ENCODE data around the gene SLC39A2. TPM values are rescaled to one million over a fixed set of nuclear protein-coding genes. Genes with fewer than 3 reads are reported as not detected.

The SLC39A2 gene
- total RNA-seq, 1 experiment from 2014 or later = 0.12 TPM

DNA sequence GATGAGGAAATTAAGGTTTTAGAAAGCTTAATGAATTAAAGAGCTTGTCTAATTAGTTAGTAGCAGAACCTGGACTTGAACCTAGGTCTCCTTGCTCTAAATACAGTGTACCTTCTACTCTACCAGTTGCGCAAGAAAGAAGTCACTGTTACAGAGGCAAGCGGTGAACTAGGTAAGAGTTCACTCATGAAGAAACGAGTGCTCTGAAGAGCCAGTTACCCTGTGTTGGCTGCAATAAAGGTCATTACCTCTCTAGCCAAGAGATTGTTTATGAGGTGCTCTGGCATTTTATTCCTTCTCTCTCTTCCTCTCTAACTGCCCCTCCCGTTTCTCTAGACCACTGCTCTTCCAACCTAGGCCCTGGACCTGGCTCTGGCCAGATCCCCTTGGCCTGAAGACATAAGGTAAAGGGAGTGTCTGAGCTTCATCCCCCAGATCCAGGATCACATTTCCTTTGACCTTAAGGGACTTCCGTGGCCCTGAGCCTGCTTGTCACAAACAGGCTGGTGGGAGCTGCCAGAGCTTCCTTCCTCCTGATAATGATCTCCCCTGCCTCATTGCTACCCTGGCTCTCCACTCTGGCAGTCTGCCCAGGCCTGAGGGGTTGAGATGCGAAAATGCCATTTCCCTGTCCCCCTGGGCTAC is 45.0 kb downstream of the SLC39A2 start:
- DNase-seq (ENCODE audit: low read depth) = peak; percentile 25

DNA sequence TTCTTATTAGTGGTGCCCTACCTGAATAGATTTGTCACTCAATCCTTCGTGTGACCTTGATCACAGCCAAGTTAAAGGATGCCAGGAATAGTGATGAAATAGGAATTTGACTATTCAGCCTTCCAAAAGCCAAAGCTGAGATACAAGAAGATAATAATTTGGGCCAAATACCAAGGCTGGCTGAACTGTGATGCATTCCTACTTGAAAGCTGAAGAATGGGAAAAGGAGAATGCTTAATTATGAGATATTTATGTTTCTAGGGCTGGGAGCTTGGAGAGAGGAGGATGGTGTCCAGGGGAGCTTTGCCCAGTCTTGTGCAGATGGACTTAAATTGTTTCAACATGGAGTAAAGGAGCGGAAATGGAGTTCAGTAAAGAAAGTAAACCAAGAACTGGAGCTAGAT is 48.3 kb downstream of the SLC39A2 start:
- DNase-seq (ENCODE audit: low read depth) = no peak

DNA sequence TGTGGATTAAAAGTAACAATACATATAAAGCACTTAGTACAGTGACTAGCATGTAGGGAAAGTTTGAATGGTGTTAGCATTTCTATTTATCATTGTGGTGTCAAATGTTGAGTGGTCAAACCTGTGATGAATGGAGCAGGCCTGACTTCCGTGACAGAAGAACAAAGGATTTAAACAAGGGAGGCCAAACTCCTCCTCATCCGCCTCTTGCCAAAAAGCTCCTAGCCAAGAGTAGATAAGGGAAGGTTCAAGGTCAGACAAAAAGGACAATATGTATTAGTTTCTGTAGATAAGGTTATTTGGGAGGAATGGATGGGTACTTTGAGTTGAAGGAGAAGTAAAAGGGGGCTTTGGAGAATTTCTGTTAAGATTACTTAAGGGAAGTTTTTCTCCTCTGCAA is 49.5 kb downstream of the SLC39A2 start:
- no peak for DNase-seq (ENCODE audit: low read depth)

DNA sequence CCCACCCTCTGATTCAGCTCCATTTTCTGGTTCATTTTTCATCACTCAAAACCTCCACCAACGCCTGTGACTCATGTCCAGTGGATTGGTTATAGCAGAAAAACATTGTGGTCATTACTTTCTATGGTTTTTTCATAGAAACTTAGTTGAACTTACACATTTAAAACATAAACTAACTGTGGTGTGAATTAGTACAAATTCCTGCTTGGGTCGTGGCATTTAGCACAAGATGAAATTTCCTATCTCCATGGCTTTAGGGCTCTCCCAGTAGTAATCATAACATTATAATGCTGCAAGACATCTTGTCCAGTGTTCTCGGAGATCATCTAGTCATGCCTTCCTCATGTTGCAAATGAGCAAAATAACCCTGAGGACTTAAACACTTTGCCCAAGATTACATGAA is 50.2 kb downstream of the SLC39A2 start:
- DNase-seq (ENCODE audit: low read depth) = peak; percentile 36

DNA sequence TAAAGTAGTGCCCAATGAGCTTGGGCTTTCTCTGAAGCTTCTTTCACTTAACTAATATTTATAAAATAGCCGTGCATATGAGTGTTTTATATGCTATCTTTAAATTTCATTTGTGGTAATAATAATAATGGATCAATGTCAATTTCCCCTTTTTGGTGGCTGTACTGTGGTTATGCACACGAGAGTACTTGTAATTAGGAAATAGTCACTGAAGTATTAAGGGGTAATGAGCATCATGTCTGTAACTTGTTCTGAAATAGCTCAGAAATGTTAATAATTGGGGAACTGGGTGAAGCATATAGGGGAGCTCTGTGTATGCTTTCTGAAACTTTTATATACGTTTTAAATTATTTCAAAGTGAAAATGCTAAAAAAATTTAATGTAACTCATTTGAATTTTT is 51.5 kb downstream of the SLC39A2 start:
- no peak for DNase-seq (ENCODE audit: low read depth)

Other genes with a start within 250 kb of the SLC39A2 start
- not detected in 2 replicates for gene EDDM3B, start 230.9 kb upstream of the SLC39A2 start, total RNA-seq (2014; rRNA removed; shearing (Covaris generic))
- not detected in 2 replicates for gene RNASE6, start 218.0 kb upstream of the SLC39A2 start, total RNA-seq (2014; rRNA removed; shearing (Covaris generic))
- gene RNASE1, start 196.4 kb upstream of the SLC39A2 start, total RNA-seq (2014; rRNA removed; shearing (Covaris generic)) = 1.1 and 2.2 TPM in 2 replicates
- not detected in 2 replicates for gene RNASE3, start 107.9 kb upstream of the SLC39A2 start, total RNA-seq (2014; rRNA removed; shearing (Covaris generic))
- gene RNASE2, start 43.8 kb upstream of the SLC39A2 start, total RNA-seq (2014; rRNA removed; shearing (Covaris generic)) = not detected in 2 replicates
- 52.9 and 72.0 TPM in 2 replicates for gene METTL17, start 9.3 kb upstream of the SLC39A2 start, total RNA-seq (2014; rRNA removed; shearing (Covaris generic))
- gene NDRG2, start 25.8 kb downstream of the SLC39A2 start, total RNA-seq (2014; rRNA removed; shearing (Covaris generic)) = 0.96 and 2.1 TPM in 2 replicates
- not detected in 2 replicates for gene TPPP2, start 30.9 kb downstream of the SLC39A2 start, total RNA-seq (2014; rRNA removed; shearing (Covaris generic))
- not detected in 2 replicates for gene RNASE13, start 35.5 kb downstream of the SLC39A2 start, total RNA-seq (2014; rRNA removed; shearing (Covaris generic))
- not detected in 2 replicates for gene RNASE7, start 43.1 kb downstream of the SLC39A2 start, total RNA-seq (2014; rRNA removed; shearing (Covaris generic))
- not detected in 2 replicates for gene RNASE8, start 58.5 kb downstream of the SLC39A2 start, total RNA-seq (2014; rRNA removed; shearing (Covaris generic))
- 26.0 and 38.4 TPM in 2 replicates for gene ARHGEF40, start 71.0 kb downstream of the SLC39A2 start, total RNA-seq (2014; rRNA removed; shearing (Covaris generic))
- gene ZNF219, start 99.4 kb downstream of the SLC39A2 start, total RNA-seq (2014; rRNA removed; shearing (Covaris generic)) = 2.9 and 4.2 TPM in 2 replicates
- not detected in 2 replicates for gene TMEM253, start 101.8 kb downstream of the SLC39A2 start, total RNA-seq (2014; rRNA removed; shearing (Covaris generic))
- not detected in 2 replicates for gene OR5AU1, start 156.8 kb downstream of the SLC39A2 start, total RNA-seq (2014; rRNA removed; shearing (Covaris generic))